GM18502 (cell line): Measurements from ENCODE around the gene FRMD5.
A peak's percentile ranks its signal among the peaks of the same experiment; 100 is the strongest.
"Not testable (repeated sequence)": the region's sequence is repeated elsewhere in the genome, so short reads cannot be mapped to it uniquely, and the experiment has no call there.

Source experiments
- ATAC-seq: cut with Tn5 transposase; IDR thresholded peaks from one replicate; pipeline ENCODE4 v1.9.1; 2021; ENCODE audit warnings: mild to moderate bottlenecking; ENCODE audit not compliant: unreplicated experiment, poor library complexity

The FRMD5 gene

GRCh38 chr15:43873651-43874050 lies 321.4 kb downstream of the FRMD5 start:
- ATAC-seq = no peak

DNA sequence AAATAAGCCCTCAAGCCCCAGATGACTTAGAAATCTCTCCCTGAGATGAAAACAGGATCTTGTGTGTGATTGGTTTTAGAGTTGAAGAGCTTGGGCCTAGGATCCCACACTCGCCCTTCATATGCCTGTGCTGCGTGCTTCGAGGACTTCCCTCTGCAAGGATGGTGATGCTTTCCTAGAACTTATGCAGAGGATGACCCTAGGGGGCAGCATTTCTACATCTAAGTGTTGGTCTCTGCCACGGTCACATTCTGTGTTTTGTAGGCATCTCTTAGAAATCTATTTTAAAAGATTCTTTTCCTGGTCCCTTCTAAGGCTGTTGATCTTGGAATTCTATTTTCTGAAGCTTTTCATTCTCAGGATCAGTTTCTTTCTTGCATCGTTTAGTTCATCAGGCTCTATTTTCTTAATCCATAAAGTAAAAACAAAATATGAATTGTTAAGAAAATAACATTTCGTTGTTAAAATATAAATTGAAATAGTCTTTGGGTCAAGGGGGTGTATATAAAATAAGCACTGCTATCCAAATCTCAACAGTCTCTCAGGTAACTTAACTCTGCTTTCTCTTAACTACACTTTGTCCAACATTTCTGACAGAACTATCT lies 322.6 kb downstream of the FRMD5 start:
- no peak for ATAC-seq

GRCh38 chr15:43871835-43872234 lies 323.2 kb downstream of the FRMD5 start:
- no peak for ATAC-seq

GRCh38 chr15:43868406-43868805 lies 326.7 kb downstream of the FRMD5 start:
- no peak for ATAC-seq

DNA sequence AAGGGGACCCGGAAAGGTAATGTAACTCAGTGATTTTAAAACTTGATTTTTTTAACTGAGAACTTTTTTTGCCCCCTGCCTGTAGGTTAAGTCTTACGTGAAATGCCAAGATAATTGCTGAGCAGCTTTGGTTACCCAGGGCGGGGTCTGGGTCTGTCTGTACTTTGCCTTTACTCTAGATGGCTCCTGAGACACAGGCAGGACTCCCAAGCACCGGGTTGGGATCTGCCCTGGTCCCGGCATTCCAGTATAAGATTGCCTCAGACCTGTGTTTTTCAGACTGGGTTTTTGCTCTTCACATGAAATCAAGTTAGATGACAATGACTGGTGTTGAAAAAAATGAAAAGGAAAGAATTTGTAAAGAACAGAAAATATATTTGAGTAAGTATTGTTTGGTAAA lies 328.0 kb downstream of the FRMD5 start:
- no peak for ATAC-seq

DNA sequence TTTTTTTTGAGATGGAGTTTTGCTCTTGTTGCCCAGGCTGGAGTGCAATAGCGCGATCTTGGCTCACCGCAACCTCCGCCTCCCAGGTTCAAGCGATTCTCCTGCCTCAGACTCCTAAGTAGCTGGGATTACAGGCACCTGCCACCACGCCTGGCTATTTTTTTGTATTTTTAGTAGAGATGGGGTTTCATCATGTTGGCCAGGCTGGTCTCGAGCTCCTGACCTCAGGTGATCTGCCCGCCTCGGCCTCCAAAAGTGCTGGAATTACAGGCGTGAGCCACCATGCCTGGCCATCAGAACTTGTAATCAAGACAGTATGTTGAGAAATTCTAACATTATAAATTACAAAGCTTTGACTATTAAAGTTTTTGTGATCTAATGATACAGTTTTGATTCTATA lies 328.4 kb downstream of the FRMD5 start:
- not testable (repeated sequence) for ATAC-seq

DNA sequence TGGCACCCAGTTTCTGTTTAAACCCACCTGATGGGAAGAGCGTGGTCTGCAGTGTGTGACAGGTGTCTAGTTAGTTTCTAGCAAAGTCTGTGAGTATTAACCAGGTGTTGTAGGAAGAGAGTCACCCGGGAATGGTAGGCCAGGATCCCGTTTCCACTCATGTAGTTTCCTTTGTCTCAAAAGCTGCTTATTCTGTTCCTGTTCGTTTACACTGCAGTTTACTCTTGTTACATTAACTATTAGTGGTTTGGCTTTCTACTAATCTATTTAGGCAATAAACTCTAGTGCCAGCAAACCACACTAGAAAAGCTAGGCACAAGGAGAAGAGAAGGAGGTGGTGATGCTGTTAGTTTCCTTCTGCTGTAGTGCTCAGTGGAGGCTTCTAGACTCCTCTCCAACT lies 335.5 kb downstream of the FRMD5 start:
- no peak for ATAC-seq

GRCh38 chr15:43854801-43855200 lies 340.3 kb downstream of the FRMD5 start:
- no peak for ATAC-seq

- no peak for ATAC-seq
These were observed 342.5 kb downstream of the FRMD5 start for GRCh38 chr15:43852607-43853006.

DNA sequence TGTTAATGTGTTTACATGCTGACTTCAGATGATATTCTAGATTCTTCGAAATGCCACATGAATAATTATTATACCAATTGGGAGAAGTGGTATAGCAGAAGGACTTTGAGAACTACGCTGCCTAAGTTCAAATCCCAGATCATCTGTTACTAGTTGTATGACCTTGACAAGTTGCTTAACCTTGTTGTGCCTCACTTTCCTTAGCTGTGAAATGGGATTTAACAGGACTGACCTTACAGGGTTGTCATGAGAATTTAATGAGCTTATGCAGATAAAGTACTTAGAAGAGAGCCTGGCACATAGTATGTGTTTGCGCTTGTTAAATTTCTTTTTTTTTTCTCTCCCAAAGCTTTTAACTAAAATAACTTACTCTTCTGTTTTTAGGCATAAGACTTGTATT lies 343.8 kb downstream of the FRMD5 start:
- ATAC-seq = no peak

- no peak for ATAC-seq
These were observed 349.6 kb downstream of the FRMD5 start for GRCh38 chr15:43845421-43845820.

DNA sequence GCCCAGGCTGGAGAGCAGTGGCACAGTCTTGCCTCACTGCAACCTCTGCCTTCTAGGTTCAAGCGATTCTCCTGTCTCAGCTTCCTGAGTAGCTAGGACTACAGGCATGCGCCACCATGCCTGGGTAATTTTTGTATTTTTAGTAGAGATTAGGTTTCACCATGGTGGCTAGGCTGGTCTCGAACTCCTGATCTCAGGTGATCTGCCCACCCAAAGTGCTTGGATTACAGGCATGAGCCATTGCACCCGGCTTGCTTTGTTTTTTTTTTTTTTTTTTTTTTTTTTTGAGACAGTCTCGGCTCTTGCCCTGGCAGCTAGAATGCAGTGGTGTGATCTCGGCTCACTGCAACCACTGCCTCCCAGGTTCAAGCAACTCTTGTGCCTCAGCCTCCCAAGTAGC lies 362.6 kb downstream of the FRMD5 start:
- ATAC-seq = not testable (repeated sequence)

DNA sequence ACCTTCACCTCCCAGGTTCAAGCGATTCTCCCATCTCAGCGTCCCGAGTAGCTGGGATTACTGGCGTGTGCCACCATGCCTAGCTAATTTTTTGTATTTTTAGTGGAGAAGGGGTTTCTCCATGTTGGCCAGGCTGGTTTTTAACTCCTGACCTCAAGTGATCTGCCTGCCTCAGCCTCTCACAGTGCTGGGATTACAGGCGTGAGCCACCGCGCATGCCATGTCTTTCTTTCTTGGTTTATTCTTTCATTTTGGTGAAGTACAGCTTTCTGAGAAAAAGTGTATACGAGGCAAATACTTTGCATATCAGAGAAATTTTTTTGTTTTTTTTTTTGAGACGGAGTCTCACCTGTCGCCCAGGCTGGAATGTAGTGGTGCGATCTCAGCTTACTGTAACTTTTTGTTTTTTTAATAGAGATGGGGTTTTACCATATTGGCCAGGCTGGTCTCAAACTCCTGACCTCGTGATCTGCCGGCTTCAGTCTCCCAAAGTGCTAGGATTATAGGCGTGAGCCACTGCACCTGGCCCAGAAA lies 363.5 kb downstream of the FRMD5 start:
- not testable (repeated sequence) for ATAC-seq

- not testable (repeated sequence) for ATAC-seq
These were observed 364.3 kb downstream of the FRMD5 start for GRCh38 chr15:43830691-43831275.

DNA sequence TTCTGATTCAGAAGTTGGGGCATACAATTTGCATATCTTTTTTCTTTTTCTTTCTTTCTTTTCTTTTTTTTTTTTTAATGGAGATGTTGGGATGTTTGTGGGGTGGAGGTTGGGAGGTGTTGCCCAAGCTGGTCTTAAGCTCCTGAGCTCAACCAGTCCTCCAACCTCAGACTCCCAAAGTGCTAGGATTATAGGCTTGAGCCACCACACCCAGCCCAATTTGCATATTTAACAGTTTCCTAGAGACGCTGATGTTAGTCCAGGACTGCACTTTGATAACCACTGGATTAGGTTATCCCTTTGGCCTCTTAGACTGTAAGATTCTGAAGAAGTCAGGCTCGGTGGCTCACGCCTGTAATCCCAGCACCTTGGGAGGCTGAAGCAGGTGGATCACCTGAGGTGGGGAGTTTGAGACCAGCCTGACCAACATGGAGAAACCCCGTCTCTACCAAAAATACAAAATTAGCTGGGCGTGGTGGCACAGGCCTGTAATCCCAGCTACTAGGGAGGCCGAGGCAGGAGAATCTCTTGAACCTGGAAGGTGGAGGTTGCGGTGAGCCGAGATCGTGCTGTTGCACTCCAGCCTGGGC lies 365.0 kb downstream of the FRMD5 start:
- not testable (repeated sequence) for ATAC-seq

- no peak for ATAC-seq
These were observed 366.9 kb downstream of the FRMD5 start for GRCh38 chr15:43828061-43828657.

DNA sequence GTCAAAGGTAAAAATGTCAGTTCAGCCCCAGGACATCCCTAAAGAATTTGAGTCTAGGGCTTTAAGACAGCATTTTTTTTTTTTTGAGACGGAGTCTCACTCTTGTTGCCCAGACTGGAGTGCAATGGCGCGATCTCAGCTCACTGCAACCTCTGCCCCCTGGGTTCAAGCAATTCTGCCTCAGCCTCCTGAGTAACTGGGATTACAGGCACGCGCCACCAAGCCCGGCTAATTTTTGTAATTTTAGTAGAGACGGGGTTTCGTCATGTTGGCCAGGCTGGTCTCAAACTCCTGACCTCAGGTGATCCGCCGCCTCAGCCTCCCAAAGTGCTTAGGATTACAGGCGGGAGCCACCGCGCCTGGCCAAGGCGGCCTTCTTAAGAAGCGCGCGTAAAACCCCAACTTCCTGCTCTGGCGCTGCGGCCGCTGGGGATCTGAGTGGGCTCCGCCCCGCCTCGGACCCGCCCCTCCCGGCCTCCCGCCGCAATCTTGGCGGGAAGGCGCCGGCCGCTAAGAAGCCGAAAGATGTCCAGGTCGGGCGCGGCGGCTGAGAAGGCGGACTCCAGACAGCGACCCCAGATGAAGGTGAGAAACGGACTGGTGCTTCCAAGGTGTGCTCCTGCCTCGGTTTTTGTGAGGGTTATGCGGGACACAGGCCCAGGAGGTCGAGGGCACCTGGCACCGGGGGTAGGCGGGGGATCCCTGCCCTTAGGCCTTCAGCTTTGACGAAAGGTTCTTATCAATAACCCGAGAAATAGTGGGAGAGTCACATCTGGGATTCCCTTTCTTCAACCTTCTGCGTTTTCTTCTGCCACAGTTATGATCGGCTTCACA lies 368.3 kb downstream of the FRMD5 start, which contains the start of gene WDR76:
Gene WDR76 (plus strand): TSS at position 495 of the 834 bp plus-strand sequence. CDS start 31 bp downstream, at position 526.
- ATAC-seq = peak; percentile 52

GRCh38 chr15:43826029-43826507 lies 369.0 kb downstream of the FRMD5 start:
- no peak for ATAC-seq

- ATAC-seq = not testable (repeated sequence)
These were observed 369.8 kb downstream of the FRMD5 start for GRCh38 chr15:43825305-43825704.
